ENCODE results near the gene SLC17A5.
A peak's percentile ranks its signal among the peaks of the same experiment; 100 is the strongest.
"Not testable (repeated sequence)": the region's sequence is repeated elsewhere in the genome, so short reads cannot be mapped to it uniquely, and the experiment has no call there.

The SLC17A5 gene

GRCh38 chr6:73613806-73614536, 39.8 kb downstream of the SLC17A5 start:
- no peak for DNase-seq

GRCh38 chr6:73612611-73613010, 41.2 kb downstream of the SLC17A5 start:
- DNase-seq, result no peak

GRCh38 chr6:73610444-73611275, 43.1 kb downstream of the SLC17A5 start:
- DNase-seq, result peak in 3 of 6 experiments; percentile 29 to 69 (median 60)

- DNase-seq, result no peak
These were observed 45.0 kb downstream of the SLC17A5 start for GRCh38 chr6:73608761-73609160.

GRCh38 chr6:73606428-73606827, 47.4 kb downstream of the SLC17A5 start:
- no peak for DNase-seq

- no peak for DNase-seq
These were observed 49.3 kb downstream of the SLC17A5 start for GRCh38 chr6:73604461-73604860.

GRCh38 chr6:73604020-73604419, 49.8 kb downstream of the SLC17A5 start:
- DNase-seq, result no peak

- DNase-seq, result peak in 1 of 6 experiments; percentile 26
These were observed 67.3 kb downstream of the SLC17A5 start for GRCh38 chr6:73586416-73586974.

GRCh38 chr6:73585566-73586415, 68.0 kb downstream of the SLC17A5 start:
- DNase-seq, result peak in 3 of 6 experiments; percentile 59 to 65 (median 62)

- no peak for DNase-seq
These were observed 72.5 kb downstream of the SLC17A5 start for GRCh38 chr6:73581293-73581692.

- peak in 4 of 6 experiments; percentile 13 to 21 (median 18) for DNase-seq
These were observed 73.3 kb downstream of the SLC17A5 start for GRCh38 chr6:73580247-73581149.

GRCh38 chr6:73579851-73580246, 73.9 kb downstream of the SLC17A5 start:
- DNase-seq, result no peak

- DNase-seq, result no peak
These were observed 74.4 kb downstream of the SLC17A5 start for GRCh38 chr6:73579389-73579788.

- no peak for DNase-seq
These were observed 76.1 kb downstream of the SLC17A5 start for GRCh38 chr6:73577676-73578075.

GRCh38 chr6:73572531-73572930, 81.3 kb downstream of the SLC17A5 start:
- not testable (repeated sequence) for DNase-seq

- DNase-seq, result peak in 1 of 6 experiments; percentile 8
These were observed 82.3 kb downstream of the SLC17A5 start for GRCh38 chr6:73571218-73572181.

GRCh38 chr6:73569121-73569520, 84.7 kb downstream of the SLC17A5 start:
- DNase-seq, result no peak

GRCh38 chr6:73566954-73567591, 86.7 kb downstream of the SLC17A5 start:
- DNase-seq, result no peak

GRCh38 chr6:73566486-73566871, 87.3 kb downstream of the SLC17A5 start:
- not testable (repeated sequence) for DNase-seq

All from stimulated activated naive CD4-positive, alpha-beta T cell (primary cell).